ENCODE data around the gene PLIN1. TPM values are rescaled to one million over a fixed set of nuclear protein-coding genes. Genes with fewer than 3 reads are reported as not detected.

The PLIN1 gene
- polyA plus RNA-seq (0.24 to 0.30 TPM in 2 of 3 replicates, not detected in the other), polyA minus RNA-seq (0.16 TPM in 1 of 3 replicates, not detected in the others)
- not detected for polyA plus RNA-seq (2011; ENCODE audit: low read depth)
- 0.09 and 0.26 TPM in 2 replicates for polyA plus RNA-seq (2011; cell fraction: cytosol; rRNA removed)
- polyA plus RNA-seq (2011; cell fraction: nucleus; rRNA removed): 0.75 and 0.85 TPM in 2 replicates
- polyA plus RNA-seq (2012; ENCODE audit: low replicate concordance): 0.14 TPM in 1 of 2 replicates, not detected in the other
- not detected for polyA minus RNA-seq (2011; cell fraction: cytosol; rRNA and poly(A)+ RNA removed)
- polyA minus RNA-seq (2011; cell fraction: nucleus; rRNA and poly(A)+ RNA removed): not detected in 2 replicates

GRCh38 chr15:89679212-89679611 is at the start of gene PLIN1:
TSS of gene PLIN1 (minus strand) at chr15:89679367. CDS start at chr15:89677489, 1,878 bp downstream.
- Histone ChIP-seq H3K4me3 (ENCODE audit: control insufficient read depth in 2 of 3, extremely low read depth in 1 of 3, insufficient read depth in 2 of 3, low read depth in 1 of 3, low read length in 3 of 3) (no peak within 1 kb of the TSS), H3K9ac (ENCODE audit: control insufficient read depth, extremely low read depth, insufficient read depth, low read length) (no peak within 1 kb of the TSS), H3K27me3 (ENCODE audit: control insufficient read depth, extremely low read depth, insufficient read depth, low read length) (no peaks in the 10 kb centered on the region), H2AFZ (ENCODE audit: control insufficient read depth, low read length) (no peak within 1 kb of the TSS), H3K4me1 (ENCODE audit: control insufficient read depth, extremely low read depth, insufficient read depth, low read length) (no peaks in the 10 kb centered on the region), H3K4me2 (ENCODE audit: control insufficient read depth, extremely low read depth, insufficient read depth, low read depth, low read length) (no peak within 1 kb of the TSS), H4K20me1 (ENCODE audit: control insufficient read depth, extremely low read depth, insufficient read depth, low read length) (no peaks in the 10 kb centered on the region), H3K36me3 (ENCODE audit: control insufficient read depth in 2 of 2, extremely low read depth in 1 of 2, insufficient read depth in 2 of 2, low read length in 2 of 2) (no peaks in the 10 kb centered on the region), H3K9me3 (ENCODE audit: control insufficient read depth, low read depth, low read length) (no peaks in the 10 kb centered on the region), H3K79me2 (ENCODE audit: control insufficient read depth, insufficient read depth, low read length) (no peaks in the 10 kb centered on the region), H3K9me1 (ENCODE audit: control insufficient read depth, extremely low read depth, insufficient read depth, low read length) (no peaks in the 10 kb centered on the region), H3K27ac (ENCODE audit: control insufficient read depth, insufficient read depth, low read length) (no peak within 1 kb of the TSS)
- dilution Hi-C loops (cut with MboI; ENCODE audit: extremely low pct_ligation_motif_present, low sequenced_read_pairs): no loop called here
- no peak for DNase-seq (ENCODE audit: low read depth, low spot score)
- FAIRE-seq: no peak
- TF ChIP-seq EZH2 (IDR thresholded peaks at IDR 0.05; ENCODE audit: low read length): no peak
- TF ChIP-seq CTCF (optimal IDR thresholded peaks at IDR 0.05 in 1 of 3, IDR thresholded peaks at IDR 0.05 in 1 of 3, conservative IDR thresholded peaks at IDR 0.05 in 1 of 3; ENCODE audit: extremely low read depth in 1 of 3, insufficient read depth in 2 of 3, low read length in 3 of 3): no peak

GRCh38 chr15:89728254-89728653 is 49.1 kb upstream of the PLIN1 start:
- H3K9me3 ChIP-seq (ENCODE audit: control insufficient read depth, low read depth, low read length): peaks cover 3% of the 10 kb centered on the region
- TF ChIP-seq EZH2 (IDR thresholded peaks at IDR 0.05; ENCODE audit: low read length) (no peak), CTCF (optimal IDR thresholded peaks at IDR 0.05 in 1 of 3, IDR thresholded peaks at IDR 0.05 in 1 of 3, conservative IDR thresholded peaks at IDR 0.05 in 1 of 3; ENCODE audit: extremely low read depth in 1 of 3, insufficient read depth in 2 of 3, low read length in 3 of 3) (no peak)
- no peaks in the 10 kb centered on the region for H3K27me3 ChIP-seq (ENCODE audit: control insufficient read depth, extremely low read depth, insufficient read depth, low read length)
- no peak overlapping the region for H2AFZ ChIP-seq (ENCODE audit: control insufficient read depth, low read length)
- no peak overlapping the region for H3K9ac ChIP-seq (ENCODE audit: control insufficient read depth, extremely low read depth, insufficient read depth, low read length)
- H3K79me2 ChIP-seq (ENCODE audit: control insufficient read depth, insufficient read depth, low read length): no peaks in the 10 kb centered on the region
- no peaks in the 10 kb centered on the region for H3K9me1 ChIP-seq (ENCODE audit: control insufficient read depth, extremely low read depth, insufficient read depth, low read length)
- DNase-seq (ENCODE audit: low read depth, low spot score): no peak
- dilution Hi-C loops (cut with MboI; ENCODE audit: extremely low pct_ligation_motif_present, low sequenced_read_pairs): no loop called here
- FAIRE-seq: no peak
- H3K4me1 ChIP-seq (ENCODE audit: control insufficient read depth, extremely low read depth, insufficient read depth, low read length): no peaks in the 10 kb centered on the region
- H3K36me3 ChIP-seq (ENCODE audit: control insufficient read depth in 2 of 2, extremely low read depth in 1 of 2, insufficient read depth in 2 of 2, low read length in 2 of 2): no peaks in the 10 kb centered on the region
- H4K20me1 ChIP-seq (ENCODE audit: control insufficient read depth, extremely low read depth, insufficient read depth, low read length): no peaks in the 10 kb centered on the region
- H3K4me3 ChIP-seq (ENCODE audit: control insufficient read depth in 2 of 3, extremely low read depth in 1 of 3, insufficient read depth in 2 of 3, low read depth in 1 of 3, low read length in 3 of 3): no peak overlapping the region
- H3K27ac ChIP-seq (ENCODE audit: control insufficient read depth, insufficient read depth, low read length): no peak overlapping the region
- H3K4me2 ChIP-seq (ENCODE audit: control insufficient read depth, extremely low read depth, insufficient read depth, low read depth, low read length): no peak overlapping the region
